HG03460 (cell line): Measurements from ENCODE around the gene RICTOR.

Experiments
- ATAC-seq: cut with Tn5 transposase; IDR thresholded peaks from one replicate; pipeline ENCODE4 v1.9.1; 2021; ENCODE audit not compliant: unreplicated experiment

The RICTOR gene

DNA sequence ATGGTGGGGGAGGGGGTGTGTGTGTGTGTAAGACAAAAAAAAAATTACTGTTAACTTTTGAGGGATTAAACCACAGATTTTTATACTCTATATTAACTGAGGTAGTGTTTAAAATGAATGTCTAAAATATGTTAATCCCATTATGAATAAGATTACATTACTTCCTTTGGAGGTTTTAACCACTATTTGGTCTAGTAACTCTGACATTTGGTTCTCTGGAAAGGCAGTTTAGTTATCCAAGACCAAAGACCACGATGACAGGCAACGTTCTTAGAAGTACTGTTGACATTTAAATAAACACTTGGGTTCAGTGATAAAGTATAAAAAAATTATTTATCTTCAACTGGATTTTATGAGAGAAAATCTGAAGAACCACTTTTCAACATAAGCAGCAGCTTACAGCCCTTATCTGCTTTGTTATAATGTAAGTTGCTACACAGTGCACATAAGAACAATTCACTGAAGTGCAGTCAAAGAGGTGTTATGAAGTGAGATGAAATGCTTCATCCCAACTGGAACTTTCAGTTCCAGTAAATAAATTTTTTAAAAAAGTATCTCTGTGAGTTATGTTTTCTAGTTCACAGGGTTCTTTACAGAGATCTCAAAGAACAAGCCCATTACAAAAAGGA lies 133.9 kb downstream of the RICTOR start:
- ATAC-seq = no peak

- no peak for ATAC-seq
Observed at GRCh38 chr5:38938973-38939372, 135.2 kb downstream of the RICTOR start.

DNA sequence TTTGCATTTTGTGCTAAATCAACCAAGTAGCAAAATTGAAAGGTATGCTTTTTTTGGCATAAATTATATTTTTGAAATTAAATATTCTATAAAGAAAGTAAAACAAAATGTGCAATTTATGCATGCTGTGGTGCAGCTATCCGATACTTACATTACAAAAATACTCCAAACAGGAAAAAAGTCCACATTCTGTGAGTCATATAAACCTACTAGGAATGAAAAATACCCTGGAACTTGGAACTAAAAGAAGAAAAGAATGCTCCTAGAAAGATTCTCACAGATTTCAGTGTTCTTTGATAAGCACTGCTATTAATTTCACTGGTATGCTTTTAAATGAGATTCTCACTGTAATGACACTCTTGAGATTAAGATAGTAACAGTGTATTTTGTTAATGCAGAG lies 135.8 kb downstream of the RICTOR start:
- no peak for ATAC-seq

DNA sequence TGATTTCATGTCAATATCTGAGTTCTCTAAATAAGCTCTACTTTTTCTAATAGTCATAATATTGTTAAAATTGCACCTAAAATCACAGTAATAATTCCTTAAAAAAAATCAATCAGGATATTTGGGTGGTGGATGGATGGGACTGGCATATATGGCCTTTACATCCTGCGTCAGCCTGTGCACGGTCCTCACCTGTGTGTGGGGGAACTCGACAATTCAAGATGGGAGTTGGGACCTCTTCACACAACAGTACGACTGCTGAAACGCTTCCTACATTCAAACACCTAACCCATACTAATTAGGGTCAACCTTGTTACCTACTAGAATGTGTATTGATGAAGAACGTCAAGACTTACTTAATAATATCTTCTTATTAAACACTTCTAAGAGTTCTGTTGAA lies 137.9 kb downstream of the RICTOR start:
- no peak for ATAC-seq

DNA sequence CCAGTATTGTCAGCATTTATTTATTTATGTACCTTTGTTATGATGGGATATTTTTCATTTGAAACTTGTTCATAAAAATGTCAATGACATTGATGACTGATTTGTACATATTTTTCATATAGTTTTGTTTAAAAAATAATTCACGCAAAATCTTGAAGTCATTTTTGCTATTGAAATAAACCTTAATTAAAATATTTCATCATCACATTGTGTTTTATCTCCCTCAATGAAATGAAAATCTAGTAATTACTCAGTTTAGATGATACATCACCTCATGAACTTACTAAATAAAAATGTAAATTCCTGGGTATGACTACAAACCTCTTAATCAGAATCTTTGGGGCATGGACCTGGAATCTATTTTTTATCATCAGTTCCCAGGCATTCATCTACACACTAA lies 138.8 kb downstream of the RICTOR start:
- no peak for ATAC-seq

DNA sequence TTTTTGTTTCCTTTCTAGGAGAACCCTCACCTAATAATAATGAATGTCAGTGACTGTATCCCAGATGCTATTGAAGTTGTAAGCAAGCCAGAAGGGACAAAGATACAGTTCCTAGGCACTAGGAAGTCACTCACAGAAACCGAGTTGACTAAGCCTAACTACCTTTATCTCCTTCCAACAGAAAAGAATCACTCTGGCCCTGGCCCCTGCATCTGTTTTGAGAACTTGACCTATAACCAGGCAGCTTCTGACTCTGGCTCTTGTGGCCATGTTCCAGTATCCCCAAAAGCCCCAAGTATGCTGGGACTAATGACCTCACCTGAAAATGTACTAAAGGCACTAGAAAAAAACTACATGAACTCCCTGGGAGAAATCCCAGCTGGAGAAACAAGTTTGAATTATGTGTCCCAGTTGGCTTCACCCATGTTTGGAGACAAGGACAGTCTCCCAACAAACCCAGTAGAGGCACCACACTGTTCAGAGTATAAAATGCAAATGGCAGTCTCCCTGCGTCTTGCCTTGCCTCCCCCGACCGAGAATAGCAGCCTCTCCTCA lies 141.3 kb downstream of the RICTOR start:
- no peak for ATAC-seq

GRCh38 chr5:38931731-38932130 lies 142.5 kb downstream of the RICTOR start:
- no peak for ATAC-seq

GRCh38 chr5:38929838-38930237 lies 144.4 kb downstream of the RICTOR start:
- ATAC-seq = no peak

- ATAC-seq = no peak
Observed at GRCh38 chr5:38927470-38927869, 146.7 kb downstream of the RICTOR start.

DNA sequence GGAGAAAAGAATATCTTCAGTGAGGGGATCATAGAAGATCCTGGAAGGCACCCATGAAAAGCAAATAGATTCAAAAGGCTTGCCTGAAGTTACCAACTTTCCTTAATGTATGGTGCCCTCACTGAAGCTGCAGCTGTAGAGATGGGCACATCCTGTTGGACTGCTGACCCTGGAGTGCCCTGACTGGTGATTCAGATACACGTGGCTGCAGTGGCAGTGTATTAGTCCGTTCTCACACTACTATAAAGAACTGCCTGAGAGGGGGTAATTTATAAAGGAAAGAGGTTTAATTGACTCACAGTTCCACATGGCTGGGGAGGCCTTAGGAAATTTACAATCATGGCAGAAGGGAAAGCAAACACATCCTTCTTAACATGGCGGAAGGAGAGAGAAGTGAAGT lies 148.1 kb downstream of the RICTOR start:
- ATAC-seq = no peak

DNA sequence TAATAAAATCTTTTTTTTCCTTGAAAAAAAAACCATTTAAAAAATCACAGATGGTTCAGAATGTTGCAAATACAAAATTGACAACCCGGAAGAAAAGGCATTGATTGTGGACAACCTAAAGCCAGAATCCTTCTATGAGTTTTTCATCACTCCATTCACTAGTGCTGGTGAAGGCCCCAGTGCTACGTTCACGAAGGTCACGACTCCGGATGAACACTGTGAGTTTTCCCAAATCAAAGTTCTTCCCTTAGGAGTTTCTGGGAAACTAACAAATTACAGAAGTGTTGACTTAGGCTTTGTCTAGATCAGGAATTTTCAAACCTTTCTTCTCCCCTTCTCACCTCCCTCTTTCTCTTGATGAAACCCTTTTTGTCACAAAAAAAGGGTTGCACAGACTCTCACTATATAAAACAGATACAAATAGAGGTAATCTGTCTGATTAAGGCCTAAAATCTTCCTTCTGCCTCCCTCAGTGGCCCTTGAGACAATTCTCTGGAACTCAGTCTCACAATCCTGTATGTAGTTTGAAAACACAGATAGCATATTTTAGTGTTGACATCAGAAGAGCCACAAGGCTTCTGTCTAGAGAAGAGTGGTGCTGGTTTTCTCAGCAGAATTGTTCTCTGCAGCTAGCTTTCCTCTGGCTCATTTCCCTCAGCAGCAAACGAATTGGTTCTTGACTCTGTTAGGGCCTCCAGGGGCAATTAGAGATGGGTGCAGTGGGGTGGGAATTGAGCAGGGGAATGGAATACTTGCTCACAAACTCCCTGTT lies 148.9 kb downstream of the RICTOR start:
- ATAC-seq = no peak

- ATAC-seq = no peak
Observed at GRCh38 chr5:38923661-38924451, 150.3 kb downstream of the RICTOR start.

GRCh38 chr5:38922199-38922598 lies 152.0 kb downstream of the RICTOR start:
- ATAC-seq = no peak

GRCh38 chr5:38921174-38921573 lies 153.0 kb downstream of the RICTOR start:
- no peak for ATAC-seq

DNA sequence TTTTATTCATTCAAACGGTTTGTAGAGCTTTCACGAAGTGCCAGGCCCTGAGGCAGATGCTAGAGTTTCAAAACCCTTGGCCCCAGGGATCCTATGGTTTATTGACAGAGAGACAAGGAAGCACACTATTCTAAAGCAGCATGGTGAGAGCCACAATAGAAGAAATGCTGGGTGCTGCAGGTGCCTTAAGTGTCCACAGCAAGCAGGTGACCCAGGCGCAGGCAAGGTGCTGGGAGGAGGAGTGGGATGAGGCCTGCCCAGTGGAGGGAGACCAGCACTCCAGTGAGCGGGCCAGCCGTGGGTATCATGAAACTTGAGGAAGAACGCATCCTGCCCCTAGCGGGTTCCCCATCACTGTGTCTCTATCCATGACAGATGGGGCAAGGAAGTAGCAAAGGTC lies 157.4 kb downstream of the RICTOR start:
- ATAC-seq = no peak

DNA sequence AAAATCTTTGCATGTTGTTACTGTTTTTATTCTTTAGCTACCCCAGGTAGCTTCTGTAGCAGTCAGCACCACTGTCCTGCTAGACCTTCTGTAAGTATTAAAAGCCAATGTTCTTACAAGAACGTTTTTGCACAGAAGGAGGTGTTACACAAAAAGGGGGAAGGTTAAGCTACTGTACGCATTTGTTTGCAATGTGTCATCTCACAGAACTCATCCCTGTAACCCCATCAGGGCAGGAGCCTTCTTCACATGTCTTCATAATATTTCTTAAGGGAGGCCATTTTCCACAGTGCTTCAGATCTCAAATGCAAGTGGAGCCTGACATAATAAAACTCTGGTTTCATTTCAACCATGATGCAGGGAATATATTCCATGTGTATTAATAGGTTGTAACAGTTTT lies 160.5 kb downstream of the RICTOR start:
- no peak for ATAC-seq

DNA sequence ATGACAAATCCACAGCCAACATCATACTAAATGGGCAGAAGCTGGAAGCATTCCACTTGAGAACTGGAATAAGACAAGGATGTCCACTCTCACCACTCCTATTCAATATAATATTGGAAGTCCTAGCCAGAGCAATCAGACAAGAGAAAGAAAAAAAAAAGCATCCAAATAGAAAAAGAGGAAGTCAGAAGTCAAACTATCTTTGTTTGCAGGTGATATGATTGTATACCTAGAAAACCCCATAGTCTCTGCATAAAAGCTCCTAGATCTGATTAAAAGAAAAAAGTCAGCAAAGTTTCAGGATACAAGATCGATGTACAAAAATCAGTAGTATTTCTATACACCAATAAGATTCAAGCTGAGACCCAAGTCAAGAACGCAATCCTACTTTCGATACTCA lies 162.3 kb downstream of the RICTOR start:
- ATAC-seq = no peak

GRCh38 chr5:38906503-38906902 lies 167.7 kb downstream of the RICTOR start:
- no peak for ATAC-seq

- no peak for ATAC-seq
Observed at GRCh38 chr5:38905516-38905915, 168.7 kb downstream of the RICTOR start.

DNA sequence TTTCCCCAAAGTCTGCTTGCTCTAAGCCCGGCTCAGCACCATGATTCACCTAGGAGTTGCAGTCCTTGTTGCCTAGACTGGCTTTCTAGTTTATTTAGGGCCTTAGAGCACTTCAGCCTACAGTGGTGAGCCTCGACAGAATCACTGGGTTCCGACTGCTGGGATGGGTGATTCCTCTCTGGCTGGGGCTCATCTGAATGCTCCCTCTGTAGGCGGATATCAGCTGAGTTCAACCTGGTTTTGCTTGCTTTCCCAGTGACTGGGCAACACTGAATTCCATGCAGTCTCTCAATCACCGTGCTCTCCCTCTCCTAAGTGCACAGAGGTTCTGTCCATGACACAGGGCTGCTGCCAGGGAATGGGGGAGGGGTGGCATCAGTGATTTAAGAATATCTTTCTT lies 174.3 kb downstream of the RICTOR start:
- no peak for ATAC-seq

- no peak for ATAC-seq
Observed at GRCh38 chr5:38896760-38897159, 177.4 kb downstream of the RICTOR start.

GRCh38 chr5:38892363-38892762 lies 181.8 kb downstream of the RICTOR start:
- ATAC-seq = no peak
